ENCODE data around the gene BTBD6.

DNA sequence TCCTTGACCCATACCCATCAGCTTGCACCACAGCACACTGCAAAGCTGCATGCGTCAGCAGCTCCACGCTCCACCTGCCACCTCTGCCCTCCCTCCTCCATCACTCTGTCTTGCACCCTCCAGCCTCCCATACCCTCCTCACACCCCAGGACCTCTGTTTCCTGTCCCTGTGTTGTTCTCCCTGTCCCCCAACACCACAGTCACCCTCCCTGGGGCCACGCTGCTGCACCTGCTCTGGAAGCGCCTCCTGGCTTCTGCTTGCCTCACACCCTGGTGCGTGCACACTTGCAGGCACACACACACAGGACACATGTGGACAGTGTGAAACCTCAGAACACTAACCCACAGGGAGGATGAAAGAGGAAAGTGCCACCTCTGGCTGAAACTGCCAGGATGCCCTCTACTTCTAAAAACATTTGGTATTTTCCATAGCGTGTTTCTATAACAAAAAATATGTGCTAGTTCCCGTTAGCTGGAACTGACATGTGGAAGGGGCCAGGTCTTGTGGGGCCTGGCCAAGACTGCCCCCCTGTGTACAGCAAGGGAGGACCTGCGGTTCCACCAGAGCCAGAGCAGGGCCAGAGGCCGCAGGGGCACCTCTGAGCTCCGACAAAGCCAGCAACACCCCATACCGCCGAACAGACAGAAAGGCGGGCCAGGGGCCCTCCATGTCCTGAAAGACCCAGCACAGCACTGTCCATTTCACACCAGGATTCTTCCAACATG is 42.5 kb downstream of the BTBD6 start:
- no peak for TF ChIP-seq SIN3A (IDR thresholded peaks at IDR 0.05; ENCODE audit: borderline replicate concordance, insufficient read depth, low read depth, low read length)
- TF ChIP-seq, protein P1, sequence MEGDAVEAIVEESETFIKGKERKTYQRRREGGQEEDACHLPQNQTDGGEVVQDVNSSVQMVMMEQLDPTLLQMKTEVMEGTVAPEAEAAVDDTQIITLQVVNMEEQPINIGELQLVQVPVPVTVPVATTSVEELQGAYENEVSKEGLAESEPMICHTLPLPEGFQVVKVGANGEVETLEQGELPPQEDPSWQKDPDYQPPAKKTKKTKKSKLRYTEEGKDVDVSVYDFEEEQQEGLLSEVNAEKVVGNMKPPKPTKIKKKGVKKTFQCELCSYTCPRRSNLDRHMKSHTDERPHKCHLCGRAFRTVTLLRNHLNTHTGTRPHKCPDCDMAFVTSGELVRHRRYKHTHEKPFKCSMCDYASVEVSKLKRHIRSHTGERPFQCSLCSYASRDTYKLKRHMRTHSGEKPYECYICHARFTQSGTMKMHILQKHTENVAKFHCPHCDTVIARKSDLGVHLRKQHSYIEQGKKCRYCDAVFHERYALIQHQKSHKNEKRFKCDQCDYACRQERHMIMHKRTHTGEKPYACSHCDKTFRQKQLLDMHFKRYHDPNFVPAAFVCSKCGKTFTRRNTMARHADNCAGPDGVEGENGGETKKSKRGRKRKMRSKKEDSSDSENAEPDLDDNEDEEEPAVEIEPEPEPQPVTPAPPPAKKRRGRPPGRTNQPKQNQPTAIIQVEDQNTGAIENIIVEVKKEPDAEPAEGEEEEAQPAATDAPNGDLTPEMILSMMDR (IDR thresholded peaks at IDR 0.05) = no peak
- TF ChIP-seq REST (IDR thresholded peaks at IDR 0.05; ENCODE audit: insufficient read depth in 1 of 2, low read depth in 2 of 2, low read length in 1 of 2) = no peak
- no peak for TF ChIP-seq POLR2AphosphoS5 (IDR thresholded peaks at IDR 0.05; ENCODE audit: low read depth, low read length)

All from Panc1 (cell line).